PC-9 (cell line): ENCODE results near the gene GLCE. TPM values are rescaled to one million over a fixed set of nuclear protein-coding genes. Genes with fewer than 3 reads are reported as not detected.

ENCODE experiments used
- BruUV-seq: library from RNA; stranded (reverse); fragments of 400-500 nt; replicated peaks from 2 replicates; lab custom pipeline; 2021; lab: Mats Ljungman, UMichigan
- CTCF ChIA-PET: fragments of 300-600 bp; sonication (Branson Sonifier 250); formaldehyde crosslinking; loops from one replicate; lab custom pipeline; 2022; ENCODE audit warnings: antibody characterized with exemption; lab: Charles Lee
- POLR2A ChIA-PET: fragments of 300-600 bp; sonication (Branson Sonifier 250); formaldehyde crosslinking; loops from one replicate; lab custom pipeline; 2022; ENCODE audit warnings: antibody characterized with exemption; ENCODE audit not compliant: unreplicated experiment; lab: Charles Lee
- DNase-seq, 2 experiments: peaks; one replicate each; pipeline versions ENCODE4 v3.0.0 to v3.0.0-alpha.2; 2015 to 2022; ENCODE audit warnings: mixed read lengths in 1 of 2
- H2AFZ ChIP-seq: fragments of 200-600 bp; sonication (generic); 2 replicates; pipeline ENCODE4 v1.8.1; 2017; ENCODE audit warnings: antibody characterized with exemption
- H3F3A ChIP-seq: fragments of 200-600 bp; sonication (generic); 2 replicates; pipeline ENCODE4 v1.8.1; 2017; ENCODE audit warnings: antibody characterized with exemption, mild to moderate bottlenecking, low read depth; ENCODE audit not compliant: insufficient read depth
- H3K27ac ChIP-seq: fragments of 200-600 bp; sonication (generic); 2 replicates; pipeline ENCODE4 v1.6.1; 2016; ENCODE audit warnings: mixed run types
- H3K27me3 ChIP-seq: fragments of 200-600 bp; sonication (generic); 2 replicates; pipeline ENCODE4 v1.6.1; 2016; ENCODE audit warnings: low read depth, mixed run types; ENCODE audit not compliant: insufficient read depth
- H3K36me3 ChIP-seq: fragments of 200-600 bp; sonication (generic); 2 replicates; pipeline ENCODE4 v1.6.1; 2016; ENCODE audit warnings: low read depth, mixed run types
- H3K4me1 ChIP-seq: fragments of 200-600 bp; sonication (generic); replicated peaks from 2 replicates; pipeline ENCODE4 v1.6.1; 2016; ENCODE audit warnings: mixed run types; ENCODE audit not compliant: insufficient read depth
- H3K4me2 ChIP-seq: fragments of 200-600 bp; sonication (generic); 2 replicates; pipeline ENCODE4 v1.6.1; 2017; ENCODE audit warnings: mixed run types
- H3K4me3 ChIP-seq: fragments of 200-600 bp; sonication (generic); 2 replicates; pipeline ENCODE4 v1.6.1; 2016; ENCODE audit warnings: mixed run types
- H3K79me2 ChIP-seq: fragments of 200-600 bp; sonication (generic); 2 replicates; pipeline ENCODE4 v1.6.1; 2017; ENCODE audit warnings: low read depth, mixed run types
- H3K9me2 ChIP-seq: fragments of 200-600 bp; sonication (generic); 2 replicates; pipeline ENCODE4 v1.8.1; 2017; ENCODE audit warnings: mild to moderate bottlenecking; ENCODE audit not compliant: insufficient read depth
- H3K9me3 ChIP-seq: fragments of 200-600 bp; sonication (generic); 2 replicates; pipeline ENCODE4 v1.8.1; 2016; ENCODE audit warnings: low read depth; ENCODE audit not compliant: insufficient read depth
- H4K20me1 ChIP-seq: fragments of 200-600 bp; sonication (generic); 2 replicates; pipeline ENCODE4 v1.8.1; 2017; ENCODE audit not compliant: insufficient read depth
- EZH2 ChIP-seq: fragments of 200-600 bp; sonication (generic); IDR thresholded peaks from 2 replicates; pipeline ENCODE4 v1.8.0; 2017; ENCODE audit warnings: antibody characterized with exemption, low read depth
- intact Hi-C: fragments of 100-400 bp; cut with micrococcal nuclease; formaldehyde crosslinking; loops from one replicate; pipeline ENCODE4 v1.10.0; 2022; ENCODE audit not compliant: unreplicated experiment
- total RNA-seq: library from RNA; stranded (reverse); gene quantifications from 2 replicates; pipeline ENCODE4 v1.2.3, GENCODE V29; 2021
- TF ChIP-seq, protein P1 (sequence below): fragments of 200-600 bp; sonication (generic); conservative IDR thresholded peaks from 2 replicates; pipeline ENCODE4 v1.6.1; 2017; ENCODE audit warnings: mixed run types, antibody characterized with exemption, mild to moderate bottlenecking, moderate library complexity

GLCE gene
- total RNA-seq, 1 experiment from 2014 or later: 31.3 TPM

DNA sequence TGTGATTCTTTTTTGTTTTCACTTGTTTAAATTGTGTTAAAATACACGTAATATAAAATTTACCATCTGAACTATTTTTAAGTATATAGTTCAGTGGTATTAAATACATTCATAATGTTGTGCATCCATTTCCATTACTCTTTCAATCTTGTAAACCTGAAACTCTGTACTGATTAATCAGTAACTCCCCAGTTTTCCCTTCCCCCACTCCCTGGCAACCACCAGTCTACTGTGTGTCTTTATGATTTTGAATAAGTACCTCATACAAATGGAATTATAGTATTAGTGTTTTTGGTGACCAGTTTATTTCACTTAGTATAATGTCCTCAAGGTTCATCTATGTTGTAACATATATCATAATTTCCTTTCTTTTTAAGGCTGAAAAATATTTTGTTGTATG lies 59.3 kb downstream of the GLCE start:
- Histone ChIP-seq H3K79me2 (no peaks in the 10 kb centered on the region), H3K4me3 (no peak overlapping the region), H4K20me1 (no peaks in the 10 kb centered on the region), H3K4me1 (peaks cover 5% of the 10 kb centered on the region), H2AFZ (no peak overlapping the region), H3F3A (no peaks in the 10 kb centered on the region), H3K9me2 (no peaks in the 10 kb centered on the region), H3K27ac (no peak overlapping the region), H3K36me3 (no peaks in the 10 kb centered on the region), H3K4me2 (no peak overlapping the region), H3K9me3 (no peaks in the 10 kb centered on the region), H3K27me3 (no peaks in the 10 kb centered on the region)
- no peak for DNase-seq
- BruUV-seq: no TSS peak
- POLR2A ChIA-PET: no interaction called here
- CTCF ChIA-PET: no interaction called here
- TF ChIP-seq, protein P1, sequence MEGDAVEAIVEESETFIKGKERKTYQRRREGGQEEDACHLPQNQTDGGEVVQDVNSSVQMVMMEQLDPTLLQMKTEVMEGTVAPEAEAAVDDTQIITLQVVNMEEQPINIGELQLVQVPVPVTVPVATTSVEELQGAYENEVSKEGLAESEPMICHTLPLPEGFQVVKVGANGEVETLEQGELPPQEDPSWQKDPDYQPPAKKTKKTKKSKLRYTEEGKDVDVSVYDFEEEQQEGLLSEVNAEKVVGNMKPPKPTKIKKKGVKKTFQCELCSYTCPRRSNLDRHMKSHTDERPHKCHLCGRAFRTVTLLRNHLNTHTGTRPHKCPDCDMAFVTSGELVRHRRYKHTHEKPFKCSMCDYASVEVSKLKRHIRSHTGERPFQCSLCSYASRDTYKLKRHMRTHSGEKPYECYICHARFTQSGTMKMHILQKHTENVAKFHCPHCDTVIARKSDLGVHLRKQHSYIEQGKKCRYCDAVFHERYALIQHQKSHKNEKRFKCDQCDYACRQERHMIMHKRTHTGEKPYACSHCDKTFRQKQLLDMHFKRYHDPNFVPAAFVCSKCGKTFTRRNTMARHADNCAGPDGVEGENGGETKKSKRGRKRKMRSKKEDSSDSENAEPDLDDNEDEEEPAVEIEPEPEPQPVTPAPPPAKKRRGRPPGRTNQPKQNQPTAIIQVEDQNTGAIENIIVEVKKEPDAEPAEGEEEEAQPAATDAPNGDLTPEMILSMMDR: no peak
- no peak for TF ChIP-seq EZH2
- intact Hi-C loops: no loop called here

DNA sequence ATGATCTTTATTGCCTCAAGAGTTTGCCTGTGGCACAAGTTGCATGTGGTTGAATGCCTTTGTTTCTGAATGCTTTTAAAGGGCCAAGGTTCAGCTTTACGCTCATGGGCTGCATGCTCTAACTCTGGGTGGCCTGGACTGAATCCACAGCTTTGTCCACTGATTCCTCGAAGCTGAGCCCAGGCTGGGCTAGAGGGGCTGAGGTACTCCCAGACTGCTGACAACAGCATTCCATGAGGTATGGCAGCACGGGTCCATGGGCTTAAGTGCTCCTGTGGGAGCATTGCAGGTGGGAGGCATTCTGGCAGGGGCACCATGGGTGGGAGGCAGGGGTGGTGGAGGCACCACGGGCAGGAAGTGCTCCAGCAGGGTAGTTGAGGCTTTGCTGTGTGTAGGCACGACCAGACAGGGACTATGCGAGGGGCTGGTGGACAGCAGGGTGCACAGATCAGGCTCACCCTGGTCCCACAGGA lies 61.6 kb downstream of the GLCE start:
- H2AFZ ChIP-seq: no peak overlapping the region
- BruUV-seq: no TSS peak
- ChIA-PET POLR2A (no interaction called here), CTCF (no interaction called here)
- H3K27ac ChIP-seq: no peak overlapping the region
- DNase-seq: no peak
- no peak for TF ChIP-seq EZH2
- TF ChIP-seq, protein P1: no peak
- no peaks in the 10 kb centered on the region for H4K20me1 ChIP-seq
- no peaks in the 10 kb centered on the region for H3K36me3 ChIP-seq
- H3K27me3 ChIP-seq: no peaks in the 10 kb centered on the region
- no peaks in the 10 kb centered on the region for H3K79me2 ChIP-seq
- H3K9me3 ChIP-seq: no peaks in the 10 kb centered on the region
- no peak overlapping the region for H3K4me2 ChIP-seq
- intact Hi-C loops: no loop called here
- no peaks in the 10 kb centered on the region for H3K9me2 ChIP-seq
- no peaks in the 10 kb centered on the region for H3F3A ChIP-seq
- peaks cover 16% of the 10 kb centered on the region for H3K4me1 ChIP-seq
- no peak overlapping the region for H3K4me3 ChIP-seq

DNA sequence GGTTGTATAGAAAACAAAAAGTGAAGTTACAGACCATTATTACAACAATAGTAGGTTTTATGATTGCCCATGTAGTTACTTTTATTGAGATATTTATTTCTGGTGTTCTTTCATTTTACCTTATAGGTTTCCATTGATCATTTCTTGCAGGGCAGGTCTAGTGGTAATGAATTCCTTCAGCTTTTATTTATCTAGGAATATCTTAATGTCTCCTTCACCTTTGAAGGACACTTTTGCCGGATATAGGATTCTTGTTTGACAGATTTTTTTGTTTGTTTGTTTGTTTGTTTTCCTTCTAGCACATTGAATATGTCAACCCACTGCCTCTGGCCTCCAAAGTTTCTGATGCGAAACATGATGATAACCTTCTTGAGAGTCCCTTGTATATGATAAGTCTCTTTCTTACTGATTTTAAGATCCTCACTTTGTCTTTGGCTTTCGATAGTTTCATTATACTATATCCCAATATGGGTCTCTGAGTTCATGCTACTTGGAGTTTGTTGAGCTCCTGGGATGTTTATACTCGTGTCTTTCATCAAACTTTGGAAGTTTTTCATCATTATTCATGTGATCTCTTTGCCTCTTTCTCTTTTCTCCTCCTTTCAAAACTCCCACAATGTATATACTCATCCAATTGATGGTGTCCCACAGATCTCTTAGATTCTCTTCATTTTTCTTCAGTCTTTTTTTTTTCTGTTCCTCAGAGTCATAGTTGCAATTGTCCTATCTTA lies 62.8 kb downstream of the GLCE start:
- H3K79me2 ChIP-seq: no peaks in the 10 kb centered on the region
- no peaks in the 10 kb centered on the region for H3K9me3 ChIP-seq
- intact Hi-C loops: no loop called here
- no peak overlapping the region for H2AFZ ChIP-seq
- DNase-seq: no peak
- H4K20me1 ChIP-seq: no peaks in the 10 kb centered on the region
- H3K4me2 ChIP-seq: no peak overlapping the region
- H3K9me2 ChIP-seq: no peaks in the 10 kb centered on the region
- no peaks in the 10 kb centered on the region for H3K27me3 ChIP-seq
- no peak overlapping the region for H3K4me3 ChIP-seq
- ChIA-PET POLR2A (no interaction called here), CTCF (no interaction called here)
- TF ChIP-seq EZH2: no peak
- TF ChIP-seq, protein P1: no peak
- H3K27ac ChIP-seq: no peak overlapping the region
- H3K36me3 ChIP-seq: no peaks in the 10 kb centered on the region
- H3F3A ChIP-seq: no peaks in the 10 kb centered on the region
- peaks cover 16% of the 10 kb centered on the region for H3K4me1 ChIP-seq
- BruUV-seq: no TSS peak
